Activated naive CD4-positive, alpha-beta T cell treated with anti-CD3 and anti-CD28 coated beads, Interleukin-2, amount 50 U/mL, for 24 hours (primary cell): ENCODE results near the gene SYT7.

Source experiments
- H3K27ac Mint-ChIP-seq: one replicate; pipeline ENCODE4 v1.8.0; 2021; ENCODE audit warnings: mild to moderate bottlenecking, mixed read lengths
- H3K27me3 Mint-ChIP-seq: one replicate; pipeline ENCODE4 v1.8.0; 2021; ENCODE audit warnings: mixed read lengths
- H3K36me3 Mint-ChIP-seq: one replicate; pipeline ENCODE4 v1.8.0; 2021; ENCODE audit warnings: mixed read lengths
- H3K4me1 Mint-ChIP-seq: one replicate; pipeline ENCODE4 v1.8.0; 2021; ENCODE audit warnings: mixed read lengths
- H3K4me3 Mint-ChIP-seq: one replicate; pipeline ENCODE4 v1.8.0; 2021; ENCODE audit warnings: mild to moderate bottlenecking, mixed read lengths
- H3K9me3 Mint-ChIP-seq: one replicate; pipeline ENCODE4 v1.8.0; 2021; ENCODE audit warnings: mixed read lengths

SYT7 gene

DNA sequence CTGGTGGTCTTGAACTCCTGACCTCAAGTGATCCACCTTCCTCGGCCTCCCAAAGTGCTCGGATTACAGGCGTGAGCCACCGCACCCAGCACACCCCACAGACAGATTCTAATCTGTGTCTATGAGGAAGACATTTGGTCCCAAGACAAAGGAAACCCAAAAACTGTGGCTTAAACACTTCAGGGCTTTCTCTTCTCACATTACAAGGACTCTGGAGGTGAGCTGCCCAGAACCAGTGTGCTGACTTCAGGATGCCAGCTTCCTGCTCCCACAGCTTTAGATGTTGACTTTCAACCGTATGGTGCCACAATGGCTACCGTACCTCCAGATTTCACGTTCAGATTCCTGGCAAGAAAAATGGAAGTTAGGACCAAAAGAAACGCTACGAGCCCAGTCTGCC, 32.2 kb upstream of the SYT7 start:
- no peaks in the 10 kb centered on the region for H3K36me3 Mint-ChIP-seq
- no peaks in the 10 kb centered on the region for H3K9me3 Mint-ChIP-seq

DNA sequence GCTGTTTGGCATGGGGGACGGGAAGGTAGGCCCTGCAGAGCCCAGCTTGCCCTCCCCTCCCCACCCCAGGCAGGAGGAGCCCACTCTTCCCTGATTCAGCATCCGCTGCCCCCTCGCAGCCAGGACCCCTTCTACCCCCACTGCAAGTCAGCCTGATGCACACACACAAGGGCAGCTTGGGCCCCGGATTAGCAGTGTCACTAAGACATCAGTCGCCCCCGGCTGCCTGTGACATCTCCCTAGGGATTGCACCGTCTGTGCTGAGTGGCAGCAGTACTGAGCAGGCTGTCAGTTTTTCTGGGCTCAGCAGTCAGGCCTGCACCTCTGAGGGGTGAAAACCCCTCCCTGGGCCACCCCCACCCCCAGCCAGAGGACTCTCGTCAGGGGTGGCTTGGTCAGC, 30.4 kb upstream of the SYT7 start:
- H3K27me3 Mint-ChIP-seq = peaks cover 4% of the 10 kb centered on the region
- no peaks in the 10 kb centered on the region for H3K9me3 Mint-ChIP-seq
- no peak overlapping the region for H3K4me3 Mint-ChIP-seq
- no peaks in the 10 kb centered on the region for H3K36me3 Mint-ChIP-seq
- no peaks in the 10 kb centered on the region for H3K4me1 Mint-ChIP-seq
- no peak overlapping the region for H3K27ac Mint-ChIP-seq

More for the DNA sequence above, 32.2 kb upstream of the SYT7 start:
- Mint-ChIP-seq H3K27ac (no peak overlapping the region), H3K27me3 (peaks cover 5% of the 10 kb centered on the region), H3K4me3 (no peak overlapping the region), H3K4me1 (no peaks in the 10 kb centered on the region)

DNA sequence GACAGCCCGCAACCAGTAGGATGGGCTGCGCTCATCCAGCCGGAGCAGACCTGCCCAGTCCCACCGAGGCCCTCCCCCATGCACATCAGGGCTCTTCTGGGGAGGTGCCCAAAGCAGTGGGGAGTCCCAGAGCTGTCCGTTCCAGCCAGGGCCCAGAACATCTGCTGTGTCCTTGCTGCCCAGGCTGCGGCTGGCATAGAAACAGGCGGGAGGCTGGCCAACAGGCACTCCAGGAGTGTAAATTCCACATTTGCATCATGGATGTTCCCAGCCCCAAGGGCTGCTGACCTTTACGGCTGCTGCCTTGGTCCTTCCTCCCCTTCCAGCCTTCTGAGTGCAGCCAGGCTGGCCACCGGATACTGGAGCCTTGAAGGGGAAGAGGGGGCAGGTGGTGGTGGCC, 30.0 kb upstream of the SYT7 start:
- Mint-ChIP-seq H3K27ac (no peak overlapping the region), H3K4me3 (no peak overlapping the region), H3K36me3 (no peaks in the 10 kb centered on the region), H3K9me3 (no peaks in the 10 kb centered on the region), H3K27me3 (peaks cover 4% of the 10 kb centered on the region), H3K4me1 (no peaks in the 10 kb centered on the region)

DNA sequence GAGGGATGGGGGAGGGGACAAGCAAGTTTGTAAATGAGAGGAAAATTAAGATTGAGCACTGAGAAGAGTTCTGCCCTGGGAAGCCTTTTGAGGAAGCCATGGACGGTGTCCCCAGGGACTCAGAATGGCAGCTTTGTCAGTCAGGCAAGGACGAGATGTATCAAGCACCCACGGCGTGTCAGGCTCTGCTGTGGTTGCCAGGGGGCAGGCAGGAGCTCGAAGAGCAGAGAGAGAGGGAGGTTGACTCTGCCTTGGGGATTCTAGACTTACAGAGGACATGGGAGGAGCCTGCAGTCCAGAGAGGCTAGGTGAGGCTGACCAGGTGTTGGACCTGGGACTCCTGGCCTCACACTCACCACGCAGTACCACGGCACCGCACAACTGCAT, 29.1 kb upstream of the SYT7 start:
- Mint-ChIP-seq H3K4me3 (no peak overlapping the region), H3K27me3 (peaks cover 5% of the 10 kb centered on the region), H3K4me1 (no peaks in the 10 kb centered on the region)

DNA sequence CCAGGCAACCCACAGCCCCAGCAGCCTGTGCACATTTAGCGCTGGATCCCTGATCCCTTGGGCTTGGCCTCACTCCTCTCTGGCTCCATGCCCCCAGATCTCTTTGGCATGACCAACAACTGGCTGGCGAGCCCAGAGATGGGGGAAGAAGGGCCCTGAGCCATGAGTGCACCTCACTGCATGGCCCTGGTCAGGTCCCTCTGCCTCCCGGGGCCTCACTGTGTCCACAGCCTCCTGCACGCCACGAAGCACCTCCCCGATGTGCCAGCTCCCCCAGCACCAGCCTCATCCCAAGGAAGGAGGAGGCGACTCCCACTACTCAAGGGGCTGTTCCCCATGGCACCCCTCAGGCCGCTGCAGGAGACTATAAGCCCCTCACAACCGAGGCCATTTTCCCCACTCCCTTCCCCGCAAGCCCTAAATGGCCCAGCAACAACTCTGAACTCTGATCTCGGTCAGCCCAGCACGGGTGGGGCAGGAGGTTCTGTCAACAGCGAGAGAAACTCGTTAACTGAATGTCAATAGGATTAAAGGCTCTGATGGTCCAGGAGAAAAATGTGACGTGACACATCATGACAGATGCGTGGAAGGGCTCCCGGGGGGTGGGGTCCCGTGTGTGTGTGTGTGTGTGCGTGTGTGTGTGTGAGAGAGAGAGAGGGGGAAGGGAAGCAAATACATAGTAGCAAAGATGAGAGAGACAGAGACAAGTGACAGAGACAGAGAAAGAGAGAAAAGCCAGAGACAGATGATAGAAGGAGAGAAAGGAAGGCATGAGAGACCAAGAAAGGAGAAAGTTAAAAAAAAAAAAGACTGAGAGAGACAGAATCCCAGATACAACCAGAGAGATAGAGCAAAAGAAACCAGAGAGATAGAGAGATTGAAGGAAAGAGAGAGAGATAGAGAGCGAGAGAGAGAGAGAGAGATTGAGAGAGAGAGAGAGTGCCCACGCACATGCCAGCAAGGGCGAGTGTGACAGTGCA, 28.4 kb upstream of the SYT7 start:
- no peak overlapping the region for H3K27ac Mint-ChIP-seq
- peaks cover 5% of the 10 kb centered on the region for H3K27me3 Mint-ChIP-seq
- no peaks in the 10 kb centered on the region for H3K9me3 Mint-ChIP-seq
- H3K36me3 Mint-ChIP-seq = no peaks in the 10 kb centered on the region
- H3K4me3 Mint-ChIP-seq = no peak overlapping the region
- no peaks in the 10 kb centered on the region for H3K4me1 Mint-ChIP-seq

More for the DNA sequence above, 29.1 kb upstream of the SYT7 start:
- no peaks in the 10 kb centered on the region for H3K9me3 Mint-ChIP-seq
- H3K36me3 Mint-ChIP-seq = no peaks in the 10 kb centered on the region
- no peak overlapping the region for H3K27ac Mint-ChIP-seq

DNA sequence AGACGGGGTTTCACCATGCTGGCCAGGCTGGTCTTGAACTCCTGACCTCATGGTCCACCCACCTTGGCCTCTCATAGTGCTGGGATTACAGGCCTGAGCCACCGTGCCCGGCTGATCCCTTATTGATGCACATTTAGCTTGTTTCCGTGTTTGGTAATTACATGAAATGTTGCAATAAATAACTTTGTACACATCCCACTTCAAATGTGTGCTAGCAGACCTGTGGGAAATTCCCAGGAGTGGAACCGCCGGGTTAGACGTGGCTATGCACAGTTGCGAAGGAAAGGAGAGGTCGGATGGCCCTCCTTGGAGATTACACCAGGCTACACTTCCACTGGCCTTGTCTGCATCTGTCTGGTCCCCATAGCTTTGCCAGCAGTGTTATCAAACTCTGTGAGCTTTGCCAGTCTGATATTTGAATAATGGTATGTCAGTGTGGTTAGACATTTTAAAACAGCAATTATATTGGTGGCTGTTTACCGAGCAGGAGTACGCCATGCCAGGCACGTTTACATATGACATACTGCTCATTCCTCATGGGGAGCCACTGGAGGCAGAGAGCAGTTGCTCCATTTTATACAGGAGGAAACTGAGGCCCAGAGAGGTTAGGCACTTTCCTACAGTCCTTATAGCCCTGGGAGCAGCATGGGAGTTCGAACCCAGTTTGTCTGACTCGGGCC, 27.2 kb upstream of the SYT7 start:
- Mint-ChIP-seq H3K27me3 (peaks cover 5% of the 10 kb centered on the region), H3K9me3 (no peaks in the 10 kb centered on the region), H3K4me3 (no peak overlapping the region), H3K36me3 (no peaks in the 10 kb centered on the region), H3K27ac (no peak overlapping the region), H3K4me1 (no peaks in the 10 kb centered on the region)

DNA sequence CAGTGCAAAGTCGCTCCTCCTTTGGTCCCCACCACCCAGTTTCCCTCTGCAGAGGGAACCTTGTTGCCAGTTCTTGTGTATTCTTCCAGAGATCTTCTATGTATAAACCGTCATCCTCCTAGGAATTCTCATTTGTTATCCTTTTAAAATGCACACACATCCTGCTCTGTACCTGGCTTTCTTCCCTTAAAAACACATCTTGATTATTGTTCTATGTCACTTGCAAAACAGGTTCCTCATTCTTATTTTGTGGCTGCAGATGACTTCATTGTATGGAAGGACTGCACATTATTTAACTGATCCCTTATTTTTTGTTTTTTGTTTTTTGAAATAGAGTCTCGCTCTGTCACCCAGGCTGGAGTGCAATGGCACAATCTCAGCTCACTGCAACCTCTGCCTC, 26.6 kb upstream of the SYT7 start:
- no peaks in the 10 kb centered on the region for H3K36me3 Mint-ChIP-seq
- H3K27me3 Mint-ChIP-seq = peaks cover 5% of the 10 kb centered on the region
- no peaks in the 10 kb centered on the region for H3K9me3 Mint-ChIP-seq
- H3K27ac Mint-ChIP-seq = no peak overlapping the region
- no peaks in the 10 kb centered on the region for H3K4me1 Mint-ChIP-seq
- H3K4me3 Mint-ChIP-seq = no peak overlapping the region

DNA sequence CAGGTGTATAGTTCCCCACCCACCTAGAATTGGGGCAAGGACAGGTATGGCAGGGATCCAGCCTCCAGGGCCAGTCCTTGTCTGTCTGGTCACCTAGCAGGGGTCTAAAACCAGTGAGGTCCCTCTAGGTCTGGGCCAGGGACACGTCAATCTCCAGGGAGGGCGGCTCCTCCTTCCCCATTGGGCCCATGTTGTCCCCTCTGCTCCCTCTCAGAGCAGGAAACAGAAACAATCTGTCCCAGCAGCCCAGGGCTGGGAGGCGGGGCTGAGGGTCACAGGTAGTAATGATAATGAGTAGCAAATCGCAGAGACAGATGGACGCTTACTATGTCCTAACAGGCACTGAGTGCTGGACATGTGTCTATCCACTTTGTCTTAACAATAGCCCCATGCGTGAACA, 22.8 kb upstream of the SYT7 start:
- H3K27me3 Mint-ChIP-seq = peaks cover 9% of the 10 kb centered on the region
- H3K4me1 Mint-ChIP-seq = no peaks in the 10 kb centered on the region
- no peaks in the 10 kb centered on the region for H3K9me3 Mint-ChIP-seq
- H3K36me3 Mint-ChIP-seq = no peaks in the 10 kb centered on the region
- no peak overlapping the region for H3K4me3 Mint-ChIP-seq
- no peak overlapping the region for H3K27ac Mint-ChIP-seq

DNA sequence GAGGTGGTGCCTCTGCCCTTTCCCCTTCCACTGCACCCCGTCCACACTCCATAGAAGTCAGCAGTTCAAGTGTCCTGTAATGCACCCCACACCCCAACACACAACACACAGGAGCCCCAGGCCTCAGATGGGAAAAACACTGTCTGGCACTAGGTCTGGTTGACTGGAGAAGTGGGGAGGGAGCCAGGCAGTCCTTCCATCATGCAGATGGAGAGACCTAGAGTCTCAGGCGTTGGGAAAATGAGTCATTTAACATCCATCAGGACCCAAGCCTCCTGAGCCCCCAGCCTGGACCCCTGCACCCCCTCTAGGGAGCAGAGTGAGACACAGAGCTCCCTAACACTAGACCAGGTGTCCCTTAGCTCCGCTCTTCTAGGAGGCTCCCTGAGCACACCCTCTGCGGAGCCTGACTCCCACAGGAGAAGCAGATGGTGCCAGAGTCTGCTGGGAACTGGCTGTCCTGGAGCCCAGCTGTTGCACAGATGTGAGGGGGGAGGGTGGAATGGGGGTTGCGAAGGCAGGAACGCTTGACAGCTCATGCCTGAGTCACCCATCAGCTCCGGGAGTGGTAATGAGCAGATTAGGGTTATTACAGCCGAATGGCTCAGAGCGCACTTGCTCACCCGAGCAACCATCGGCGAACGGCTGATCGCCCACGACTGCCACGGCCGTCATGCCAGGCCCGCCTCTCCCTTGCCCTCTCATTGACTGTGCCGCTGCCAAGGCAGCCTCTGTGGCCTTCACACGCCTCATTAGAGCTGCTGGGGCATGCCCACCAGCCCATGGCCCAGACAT, 22.1 kb upstream of the SYT7 start:
- H3K9me3 Mint-ChIP-seq = no peaks in the 10 kb centered on the region
- H3K27me3 Mint-ChIP-seq = peaks cover 10% of the 10 kb centered on the region
- no peaks in the 10 kb centered on the region for H3K36me3 Mint-ChIP-seq
- no peak overlapping the region for H3K4me3 Mint-ChIP-seq
- H3K27ac Mint-ChIP-seq = no peak overlapping the region
- H3K4me1 Mint-ChIP-seq = no peaks in the 10 kb centered on the region

DNA sequence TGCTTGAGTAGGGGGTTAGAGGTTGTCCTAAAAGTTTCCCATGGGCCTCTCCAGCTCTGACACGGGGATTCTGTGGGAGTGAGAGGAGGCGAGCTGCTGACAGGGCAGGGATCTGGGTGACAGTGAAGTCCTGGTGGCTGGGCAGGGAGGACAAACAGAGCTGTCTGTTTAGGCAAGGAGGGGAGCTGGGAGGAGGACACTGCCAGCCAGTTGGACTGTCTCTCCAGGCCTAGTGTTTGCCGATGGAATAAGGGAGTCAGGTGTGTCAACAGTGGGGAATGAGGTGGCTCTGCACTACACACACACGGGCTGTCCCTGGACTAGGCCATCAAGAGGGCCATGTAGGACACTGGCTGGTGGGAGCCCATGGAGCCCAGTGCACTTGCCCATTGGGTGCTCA, 20.6 kb upstream of the SYT7 start:
- Mint-ChIP-seq H3K36me3 (no peaks in the 10 kb centered on the region), H3K9me3 (no peaks in the 10 kb centered on the region), H3K27ac (no peak overlapping the region), H3K4me1 (no peaks in the 10 kb centered on the region), H3K4me3 (no peak overlapping the region), H3K27me3 (peaks cover 10% of the 10 kb centered on the region)

DNA sequence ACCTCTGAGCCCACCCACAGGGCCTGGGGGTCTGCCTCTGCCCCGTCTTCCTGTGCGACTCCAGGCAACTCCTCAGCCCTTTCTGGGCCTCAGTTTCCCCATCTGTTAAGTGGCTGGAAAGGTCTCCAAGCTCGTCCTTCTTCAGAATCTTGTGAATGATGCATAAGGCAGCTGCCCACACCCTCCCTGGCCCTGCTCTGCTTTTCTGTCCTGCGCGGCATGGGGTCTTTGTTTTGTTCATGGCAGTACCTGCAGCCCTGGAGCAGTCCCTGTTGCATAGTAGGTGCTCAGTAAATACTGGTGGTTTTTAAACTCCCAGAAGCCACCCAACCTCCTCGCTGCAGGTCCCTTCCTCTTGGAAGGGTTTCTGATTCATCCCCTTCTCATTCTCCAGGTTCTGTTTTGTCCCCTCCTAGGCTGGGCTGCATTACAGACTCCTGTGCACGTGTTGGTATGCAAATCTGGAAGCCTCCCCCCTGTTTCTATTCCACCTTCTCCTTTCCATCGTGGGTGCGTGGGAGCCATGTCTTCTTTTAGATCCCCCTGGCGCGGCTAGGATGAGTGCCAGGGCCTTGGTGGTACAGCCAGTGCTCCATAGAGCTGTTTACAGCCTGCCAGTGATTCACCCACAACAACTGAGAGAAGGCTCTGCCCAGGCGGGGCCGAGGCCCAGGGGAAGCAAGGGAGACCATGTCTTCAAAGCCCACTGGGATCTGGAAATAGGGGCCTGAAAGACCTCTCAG, 19.3 kb upstream of the SYT7 start:
- Mint-ChIP-seq H3K4me3 (no peak overlapping the region), H3K27ac (no peak overlapping the region), H3K9me3 (no peaks in the 10 kb centered on the region), H3K27me3 (peaks cover 9% of the 10 kb centered on the region), H3K36me3 (no peaks in the 10 kb centered on the region), H3K4me1 (no peaks in the 10 kb centered on the region)

DNA sequence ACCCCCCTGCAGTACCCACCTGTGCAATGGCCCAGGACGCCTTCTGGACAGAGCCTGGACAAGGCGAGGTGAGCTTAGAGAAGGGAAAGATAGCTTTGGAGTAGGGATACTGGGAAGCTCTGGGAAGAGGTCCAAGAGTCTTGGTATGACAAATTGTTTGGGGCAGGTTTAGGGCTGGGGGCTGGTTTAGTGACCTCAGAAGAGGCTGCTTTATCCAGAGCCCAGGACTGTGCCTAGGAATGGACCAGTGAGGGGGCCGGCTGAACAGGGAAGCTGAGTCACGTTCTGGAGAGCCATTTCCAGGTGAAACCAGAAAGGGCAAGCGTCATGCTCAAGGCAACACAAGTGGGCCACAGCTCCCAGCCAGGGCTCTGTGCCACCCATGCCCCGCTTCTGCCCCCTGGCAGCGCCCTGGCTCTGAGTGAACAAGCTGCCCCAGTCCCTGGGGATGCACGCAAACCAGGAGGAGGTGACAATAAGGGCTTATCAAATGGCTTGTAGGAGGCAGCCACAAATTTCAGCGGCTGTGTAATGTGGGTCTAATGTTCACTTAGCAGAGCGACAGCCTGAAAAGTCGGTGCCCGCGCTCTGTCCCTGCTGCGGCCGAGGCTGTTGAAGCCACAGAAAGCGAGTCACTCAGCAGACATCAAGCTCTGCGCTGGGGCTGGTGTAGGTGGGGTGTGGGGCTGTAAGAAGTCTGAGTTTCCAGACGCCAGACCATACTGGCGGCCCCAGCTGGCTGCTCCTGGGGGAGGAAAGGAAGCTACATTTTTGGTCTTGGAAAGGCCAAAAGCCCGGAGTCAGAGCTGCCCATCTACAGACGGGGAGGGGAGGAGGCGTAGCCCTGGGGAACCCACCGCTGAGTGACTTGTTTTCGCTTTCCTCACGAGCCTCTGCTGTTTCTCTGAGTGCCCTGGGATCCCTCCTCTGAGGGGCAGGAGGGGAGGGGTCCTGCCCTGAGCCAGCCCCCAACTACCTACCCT, 18.3 kb upstream of the SYT7 start:
- peaks cover 9% of the 10 kb centered on the region for H3K27me3 Mint-ChIP-seq
- no peaks in the 10 kb centered on the region for H3K9me3 Mint-ChIP-seq
- no peak overlapping the region for H3K27ac Mint-ChIP-seq
- no peak overlapping the region for H3K4me3 Mint-ChIP-seq
- H3K4me1 Mint-ChIP-seq = no peaks in the 10 kb centered on the region
- no peaks in the 10 kb centered on the region for H3K36me3 Mint-ChIP-seq

DNA sequence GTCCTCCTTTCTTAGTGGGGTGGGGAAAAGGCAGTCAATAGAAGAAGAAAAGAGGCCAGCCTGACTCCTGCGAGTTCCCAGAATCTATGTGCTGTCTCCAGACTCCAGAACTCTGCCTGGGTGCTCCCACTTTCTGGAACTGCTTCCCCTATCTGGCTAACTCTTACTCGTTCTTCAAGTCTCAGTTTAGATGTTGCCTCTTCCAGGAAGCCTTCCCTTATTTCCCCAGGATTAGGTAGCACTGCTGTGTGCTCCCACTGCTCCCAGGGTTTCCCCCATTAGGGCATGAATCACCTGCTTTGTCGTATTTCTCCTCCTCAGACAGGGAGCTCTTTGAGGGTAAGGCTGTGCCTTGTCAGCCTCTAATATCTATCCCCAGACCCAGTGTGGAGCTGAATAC, 17.5 kb upstream of the SYT7 start:
- Mint-ChIP-seq H3K4me1 (no peaks in the 10 kb centered on the region), H3K27ac (peak overlapping the region; percentile 38), H3K4me3 (no peak overlapping the region), H3K9me3 (no peaks in the 10 kb centered on the region), H3K36me3 (no peaks in the 10 kb centered on the region), H3K27me3 (peaks cover 9% of the 10 kb centered on the region)

DNA sequence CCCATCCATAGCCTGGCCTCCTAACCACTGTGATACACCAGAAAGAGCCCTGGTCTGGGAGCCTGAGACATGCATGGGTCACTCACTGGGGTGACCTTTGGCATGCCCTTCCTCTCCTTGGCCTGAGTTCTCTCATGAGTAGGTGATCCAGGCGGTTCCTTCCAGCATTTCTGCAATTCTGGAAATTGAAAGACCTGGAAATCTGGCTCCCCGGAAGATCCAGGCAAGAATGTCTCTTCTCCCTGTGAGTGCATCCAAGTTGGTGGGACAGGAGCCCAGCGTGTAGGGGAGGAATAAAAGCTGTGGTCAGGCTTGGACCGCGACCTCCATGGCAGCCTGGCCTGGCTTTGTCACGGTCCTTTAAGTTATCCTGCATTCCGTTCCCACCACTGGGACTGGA, 16.1 kb upstream of the SYT7 start:
- Mint-ChIP-seq H3K4me1 (no peaks in the 10 kb centered on the region), H3K4me3 (no peak overlapping the region), H3K27ac (no peak overlapping the region), H3K36me3 (no peaks in the 10 kb centered on the region), H3K27me3 (peaks cover 9% of the 10 kb centered on the region), H3K9me3 (no peaks in the 10 kb centered on the region)
